ENCODE results near the gene DDX47.
A peak's percentile ranks its signal among the peaks of the same experiment; 100 is the strongest.

DDX47 gene

DNA sequence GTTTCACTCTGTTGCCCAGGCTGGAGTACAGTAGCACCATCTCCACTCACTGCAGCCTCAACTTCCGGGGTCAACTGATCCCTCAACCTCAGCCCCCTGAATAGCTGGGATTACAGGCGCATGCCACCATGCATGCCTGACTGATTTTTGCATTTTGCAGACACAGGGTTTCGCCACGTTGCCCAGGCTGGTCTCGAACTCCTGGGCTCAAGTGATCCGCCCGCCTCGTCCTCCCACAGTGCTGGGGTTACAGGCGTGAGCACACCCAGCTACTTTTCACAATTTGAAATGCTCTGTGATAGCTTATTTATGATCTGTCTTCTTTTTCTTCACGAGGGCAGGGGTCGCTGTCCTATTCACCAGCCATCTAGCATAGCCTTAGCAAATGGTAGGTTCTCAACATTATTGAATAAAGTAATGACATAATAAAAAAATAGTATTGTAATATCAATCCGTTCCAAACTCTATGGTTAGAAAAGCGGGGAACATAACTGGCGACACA is 477 bp upstream of the DDX47 start:
- peaks cover 23% of the 10 kb centered on the region for H3K36me3 ChIP-seq (ENCODE audit: insufficient read depth, low read length)
- peak overlapping the region; percentile 12; the same call in 1 of the 2 replicates for H3K4me2 ChIP-seq (ENCODE audit: low read length)
- no peaks in the 10 kb centered on the region for H4K20me1 ChIP-seq (ENCODE audit: insufficient read depth, low read length)
- TF ChIP-seq, protein P1, sequence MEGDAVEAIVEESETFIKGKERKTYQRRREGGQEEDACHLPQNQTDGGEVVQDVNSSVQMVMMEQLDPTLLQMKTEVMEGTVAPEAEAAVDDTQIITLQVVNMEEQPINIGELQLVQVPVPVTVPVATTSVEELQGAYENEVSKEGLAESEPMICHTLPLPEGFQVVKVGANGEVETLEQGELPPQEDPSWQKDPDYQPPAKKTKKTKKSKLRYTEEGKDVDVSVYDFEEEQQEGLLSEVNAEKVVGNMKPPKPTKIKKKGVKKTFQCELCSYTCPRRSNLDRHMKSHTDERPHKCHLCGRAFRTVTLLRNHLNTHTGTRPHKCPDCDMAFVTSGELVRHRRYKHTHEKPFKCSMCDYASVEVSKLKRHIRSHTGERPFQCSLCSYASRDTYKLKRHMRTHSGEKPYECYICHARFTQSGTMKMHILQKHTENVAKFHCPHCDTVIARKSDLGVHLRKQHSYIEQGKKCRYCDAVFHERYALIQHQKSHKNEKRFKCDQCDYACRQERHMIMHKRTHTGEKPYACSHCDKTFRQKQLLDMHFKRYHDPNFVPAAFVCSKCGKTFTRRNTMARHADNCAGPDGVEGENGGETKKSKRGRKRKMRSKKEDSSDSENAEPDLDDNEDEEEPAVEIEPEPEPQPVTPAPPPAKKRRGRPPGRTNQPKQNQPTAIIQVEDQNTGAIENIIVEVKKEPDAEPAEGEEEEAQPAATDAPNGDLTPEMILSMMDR (IDR thresholded peaks at IDR 0.05; ENCODE audit: low read length), result no peak
- no peak for TF ChIP-seq EZH2 (IDR thresholded peaks at IDR 0.05; ENCODE audit: borderline replicate concordance, low read length)
- H3K27me3 ChIP-seq (ENCODE audit: insufficient read depth, low read length), result no peaks in the 10 kb centered on the region
- H3K79me2 ChIP-seq (ENCODE audit: insufficient read depth, low read length), result peaks cover 30% of the 10 kb centered on the region
- peaks cover 20% of the 10 kb centered on the region for H3K4me1 ChIP-seq (ENCODE audit: insufficient read depth, low read length, severe bottlenecking)
- no peak overlapping the region for H3K9ac ChIP-seq (ENCODE audit: low read length)
- no peaks in the 10 kb centered on the region for H3K9me2 ChIP-seq (ENCODE audit: low read depth, low read length)
- H3K27ac ChIP-seq (ENCODE audit: low read depth, low read length, poor library complexity, severe bottlenecking), result no peak overlapping the region
- H2AFZ ChIP-seq (ENCODE audit: low read length), result no peak overlapping the region
- H3F3A ChIP-seq (ENCODE audit: insufficient read depth, low read length), result no peaks in the 10 kb centered on the region
- H3K9me3 ChIP-seq (ENCODE audit: low read length), result no peaks in the 10 kb centered on the region
- H3K4me3 ChIP-seq (ENCODE audit: low read depth, low read length, poor library complexity, severe bottlenecking), result no peak overlapping the region

DNA sequence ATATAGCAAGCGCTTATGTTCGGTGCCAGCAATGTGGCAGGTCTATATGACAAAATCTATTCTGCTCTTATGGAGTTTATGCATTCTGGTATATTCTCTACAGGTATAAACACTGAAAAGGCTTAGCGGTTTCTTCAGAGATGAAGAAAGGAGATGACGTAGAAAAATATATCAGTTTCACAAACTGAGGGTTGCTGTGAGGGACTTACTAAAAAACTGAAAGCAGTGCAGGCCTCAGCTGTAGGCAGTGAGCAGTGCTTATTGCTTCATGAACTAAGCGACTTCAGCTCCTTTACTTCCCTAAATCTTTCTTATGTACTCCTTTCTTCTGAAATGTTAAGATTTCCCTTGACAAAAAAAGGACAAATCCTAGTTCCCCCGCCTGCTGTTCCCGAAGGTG is 4.5 kb downstream of the DDX47 start:
- Histone ChIP-seq H3K9ac (ENCODE audit: low read length) (no peak overlapping the region), H3K4me1 (ENCODE audit: insufficient read depth, low read length, severe bottlenecking) (peaks cover 9% of the 10 kb centered on the region), H3K4me3 (ENCODE audit: low read depth, low read length, poor library complexity, severe bottlenecking) (no peak overlapping the region), H3K27me3 (ENCODE audit: insufficient read depth, low read length) (no peaks in the 10 kb centered on the region), H3K4me2 (ENCODE audit: low read length) (no peak overlapping the region), H4K20me1 (ENCODE audit: insufficient read depth, low read length) (no peaks in the 10 kb centered on the region), H3F3A (ENCODE audit: insufficient read depth, low read length) (no peaks in the 10 kb centered on the region), H3K36me3 (ENCODE audit: insufficient read depth, low read length) (peaks cover 58% of the 10 kb centered on the region), H3K9me2 (ENCODE audit: low read depth, low read length) (no peaks in the 10 kb centered on the region), H3K9me3 (ENCODE audit: low read length) (no peaks in the 10 kb centered on the region), H2AFZ (ENCODE audit: low read length) (no peak overlapping the region), H3K27ac (ENCODE audit: low read depth, low read length, poor library complexity, severe bottlenecking) (no peak overlapping the region), H3K79me2 (ENCODE audit: insufficient read depth, low read length) (peaks cover 30% of the 10 kb centered on the region)
- TF ChIP-seq, protein P1 (IDR thresholded peaks at IDR 0.05; ENCODE audit: low read length), result no peak
- TF ChIP-seq EZH2 (IDR thresholded peaks at IDR 0.05; ENCODE audit: borderline replicate concordance, low read length), result no peak

DNA sequence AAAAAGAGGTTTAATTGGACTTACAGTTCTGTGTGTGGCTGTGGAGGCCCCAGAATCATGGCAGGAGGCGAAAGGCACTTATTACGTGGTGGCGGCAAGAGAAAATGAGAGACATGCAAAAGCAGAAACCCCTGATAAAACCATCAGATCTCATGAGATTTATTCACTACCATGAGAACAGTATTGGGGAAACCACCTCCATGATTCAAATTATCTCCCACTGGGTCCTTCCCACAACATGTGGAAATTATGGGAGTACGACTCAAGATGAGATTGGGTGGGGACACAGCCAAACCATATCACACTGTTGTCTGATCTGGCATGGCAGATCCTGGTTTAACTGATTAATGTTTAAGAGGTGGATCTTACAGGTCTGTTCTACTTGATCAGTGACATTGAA is 5.6 kb downstream of the DDX47 start:
- no peaks in the 10 kb centered on the region for H3K9me3 ChIP-seq (ENCODE audit: low read length)
- no peak overlapping the region for H3K9ac ChIP-seq (ENCODE audit: low read length)
- no peak overlapping the region for H2AFZ ChIP-seq (ENCODE audit: low read length)
- H3K4me2 ChIP-seq (ENCODE audit: low read length), result no peak overlapping the region
- no peak overlapping the region for H3K4me3 ChIP-seq (ENCODE audit: low read depth, low read length, poor library complexity, severe bottlenecking)
- H3K4me1 ChIP-seq (ENCODE audit: insufficient read depth, low read length, severe bottlenecking), result peaks cover 8% of the 10 kb centered on the region
- peaks cover 69% of the 10 kb centered on the region for H3K36me3 ChIP-seq (ENCODE audit: insufficient read depth, low read length)
- peaks cover 25% of the 10 kb centered on the region for H3K79me2 ChIP-seq (ENCODE audit: insufficient read depth, low read length)
- no peak overlapping the region for H3K27ac ChIP-seq (ENCODE audit: low read depth, low read length, poor library complexity, severe bottlenecking)
- no peaks in the 10 kb centered on the region for H3K9me2 ChIP-seq (ENCODE audit: low read depth, low read length)
- TF ChIP-seq, protein P1 (IDR thresholded peaks at IDR 0.05; ENCODE audit: low read length), result no peak
- no peak for TF ChIP-seq EZH2 (IDR thresholded peaks at IDR 0.05; ENCODE audit: borderline replicate concordance, low read length)
- H4K20me1 ChIP-seq (ENCODE audit: insufficient read depth, low read length), result no peaks in the 10 kb centered on the region
- no peaks in the 10 kb centered on the region for H3K27me3 ChIP-seq (ENCODE audit: insufficient read depth, low read length)
- no peaks in the 10 kb centered on the region for H3F3A ChIP-seq (ENCODE audit: insufficient read depth, low read length)

Measured in OCI-LY1 (cell line).